GM12873 (cell line): Measurements from ENCODE around the gene TMEM151B.

Source experiments
- TF ChIP-seq, protein P1 (sequence below): IDR thresholded peaks from 2 replicates; pipeline ENCODE4 v1.5.1; 2012; ENCODE audit warnings: low read depth, mild to moderate bottlenecking, moderate library complexity, low read length, control low read depth; ENCODE audit not compliant: insufficient read depth; ENCODE audit errors: missing control alignments

The TMEM151B gene

DNA sequence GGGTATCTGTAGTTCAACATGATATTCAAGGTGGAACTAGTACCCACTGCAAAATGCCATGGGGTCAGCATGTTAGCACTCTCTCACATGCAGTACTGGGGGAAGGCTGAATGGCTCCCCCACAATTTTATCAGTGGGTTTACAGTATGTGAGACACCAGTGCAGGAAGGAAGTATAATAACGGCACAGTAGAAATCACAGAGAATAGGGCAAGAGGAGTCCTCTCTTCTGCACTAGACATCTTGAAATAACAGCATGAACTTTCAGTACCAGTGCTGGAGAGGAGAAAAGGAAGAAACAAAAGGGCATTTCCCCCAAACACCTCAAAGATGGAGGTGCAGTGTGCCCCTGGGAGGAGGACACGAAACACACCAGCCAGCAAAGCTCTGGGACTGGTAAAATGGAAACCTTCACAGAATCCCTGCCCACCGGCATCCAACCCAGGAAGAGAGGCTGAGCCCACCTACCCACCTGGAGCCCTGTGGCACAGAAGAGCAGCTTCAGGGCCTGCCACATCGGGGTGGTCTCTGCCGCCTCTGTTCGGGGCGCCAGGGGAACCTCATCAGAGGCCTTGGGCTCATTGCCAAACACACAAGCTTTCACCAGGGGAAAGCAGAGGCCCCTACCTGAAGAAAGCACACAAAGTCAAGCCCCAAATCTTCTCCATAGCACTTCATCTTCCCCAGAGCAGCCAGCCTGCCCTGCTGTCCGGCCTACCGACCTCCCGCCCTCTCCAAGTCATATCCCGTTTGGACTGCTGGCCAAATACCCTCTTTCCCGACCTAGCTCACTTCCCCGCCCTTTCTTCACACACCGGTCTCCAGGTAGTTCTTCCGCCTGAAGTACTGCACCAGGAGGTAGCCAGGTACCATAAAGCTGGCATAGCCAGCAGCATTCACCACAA is 14.1 kb upstream of the TMEM151B start:
- TF ChIP-seq, protein P1, sequence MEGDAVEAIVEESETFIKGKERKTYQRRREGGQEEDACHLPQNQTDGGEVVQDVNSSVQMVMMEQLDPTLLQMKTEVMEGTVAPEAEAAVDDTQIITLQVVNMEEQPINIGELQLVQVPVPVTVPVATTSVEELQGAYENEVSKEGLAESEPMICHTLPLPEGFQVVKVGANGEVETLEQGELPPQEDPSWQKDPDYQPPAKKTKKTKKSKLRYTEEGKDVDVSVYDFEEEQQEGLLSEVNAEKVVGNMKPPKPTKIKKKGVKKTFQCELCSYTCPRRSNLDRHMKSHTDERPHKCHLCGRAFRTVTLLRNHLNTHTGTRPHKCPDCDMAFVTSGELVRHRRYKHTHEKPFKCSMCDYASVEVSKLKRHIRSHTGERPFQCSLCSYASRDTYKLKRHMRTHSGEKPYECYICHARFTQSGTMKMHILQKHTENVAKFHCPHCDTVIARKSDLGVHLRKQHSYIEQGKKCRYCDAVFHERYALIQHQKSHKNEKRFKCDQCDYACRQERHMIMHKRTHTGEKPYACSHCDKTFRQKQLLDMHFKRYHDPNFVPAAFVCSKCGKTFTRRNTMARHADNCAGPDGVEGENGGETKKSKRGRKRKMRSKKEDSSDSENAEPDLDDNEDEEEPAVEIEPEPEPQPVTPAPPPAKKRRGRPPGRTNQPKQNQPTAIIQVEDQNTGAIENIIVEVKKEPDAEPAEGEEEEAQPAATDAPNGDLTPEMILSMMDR = no peak

DNA sequence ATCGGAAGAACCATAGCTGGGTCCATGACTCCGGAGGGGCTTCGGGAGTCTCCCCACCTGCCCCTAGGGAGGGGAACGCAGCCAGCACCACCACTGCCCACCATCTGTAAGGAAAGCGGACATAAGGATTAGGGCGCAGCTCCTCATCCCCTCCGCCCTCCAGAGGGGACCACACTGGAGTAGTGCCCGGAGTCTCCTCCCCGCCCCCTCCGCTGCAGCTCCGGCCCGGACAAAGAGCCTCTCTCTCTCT is 13.6 kb upstream of the TMEM151B start:
- TF ChIP-seq, protein P1 = no peak

DNA sequence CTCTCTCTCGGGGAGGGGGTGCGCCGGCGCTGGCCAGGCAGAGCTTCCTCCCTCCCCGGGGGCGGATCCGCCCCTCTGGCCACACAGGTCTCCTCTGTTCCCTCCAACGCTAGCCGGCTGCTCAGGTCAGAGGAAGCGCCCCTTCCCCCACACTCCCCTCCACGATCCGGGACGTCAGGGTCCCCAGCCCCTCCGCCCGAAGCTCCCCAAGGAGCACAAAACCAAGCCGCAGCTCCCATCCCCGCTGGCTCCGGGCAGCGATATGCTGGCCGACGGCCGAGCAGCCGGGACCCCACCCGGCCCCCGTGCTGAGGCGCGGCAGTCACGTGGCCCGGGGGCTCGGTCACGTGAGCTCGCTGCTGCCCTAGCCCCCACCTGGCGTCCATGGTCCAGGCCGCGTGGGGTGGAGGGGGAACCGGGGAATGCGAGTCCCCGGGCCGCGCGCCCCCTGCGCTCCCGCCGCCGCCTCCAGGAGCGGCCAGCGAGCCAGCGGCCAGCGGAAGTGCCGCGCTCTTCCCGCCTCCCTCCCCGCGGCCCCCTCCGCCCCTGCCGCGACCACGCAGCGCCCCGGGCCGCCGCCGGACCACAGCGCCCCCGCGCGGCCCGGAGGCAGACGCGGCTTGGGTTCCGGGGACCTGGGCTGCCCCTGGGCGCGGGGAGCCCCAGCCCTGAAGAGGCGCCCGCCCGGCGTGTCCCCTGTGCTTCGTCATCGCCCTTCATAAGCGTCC is 13.1 kb upstream of the TMEM151B start, which contains the start of gene SLC35B2:
SLC35B2 (minus strand) TSS at position 504 of the 728 bp plus-strand sequence; CDS start at position 386, 118 bp downstream.
- TF ChIP-seq, protein P1 = peak; percentile 66

DNA sequence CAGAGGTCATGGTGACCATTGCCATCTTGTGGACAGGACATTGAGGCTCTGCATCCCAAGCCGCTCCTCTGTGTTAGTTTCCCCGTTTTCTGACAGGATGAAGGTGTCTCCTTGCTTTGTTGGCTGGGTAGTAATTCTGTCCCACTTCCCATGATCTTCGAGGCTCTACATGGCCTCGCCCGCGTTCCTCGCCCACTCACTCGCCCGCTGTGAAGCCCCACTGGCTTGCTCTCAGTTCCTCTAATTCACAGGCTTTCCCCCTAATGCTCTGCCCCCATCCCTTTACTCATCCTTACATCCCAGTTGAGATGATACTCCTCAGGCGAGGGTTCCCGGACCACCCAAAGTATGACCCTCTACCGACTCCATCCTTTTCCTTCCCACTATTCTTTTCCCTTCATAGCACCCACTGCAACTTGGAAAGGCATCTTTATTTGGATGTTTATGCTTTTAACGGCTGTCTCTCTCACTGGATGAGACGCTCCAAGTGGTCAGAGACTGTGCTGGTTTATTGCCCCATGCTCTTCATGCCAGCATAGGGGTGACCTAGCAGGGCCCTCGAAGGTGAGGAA is 12.4 kb upstream of the TMEM151B start:
- TF ChIP-seq, protein P1 = no peak

DNA sequence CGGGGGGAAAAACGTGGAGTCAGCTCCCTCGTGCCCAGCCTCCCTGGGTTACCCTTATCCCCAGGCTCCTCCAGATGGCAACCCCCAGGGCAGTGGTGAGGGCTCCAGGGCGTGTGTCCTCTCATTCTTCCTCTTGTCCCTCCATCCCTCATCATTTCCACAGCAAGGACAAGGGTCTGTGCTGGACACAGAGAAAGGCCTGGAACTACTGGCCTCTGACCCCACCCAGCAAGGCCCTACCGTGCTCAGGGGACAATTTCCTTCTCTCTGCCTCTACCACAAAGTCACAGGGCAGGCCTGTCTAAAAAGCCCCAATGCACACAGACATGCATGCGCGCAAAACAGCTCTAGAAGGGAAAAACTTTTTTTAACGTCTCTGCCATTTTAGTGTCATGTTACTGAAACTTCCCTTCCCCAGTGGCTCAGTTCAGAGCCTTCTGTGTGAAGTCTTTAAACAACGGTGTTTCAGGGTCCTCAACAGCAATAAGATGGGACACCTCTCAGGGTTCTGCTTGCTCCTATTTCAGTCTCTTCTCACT is 11.9 kb upstream of the TMEM151B start:
- TF ChIP-seq, protein P1 = no peak

DNA sequence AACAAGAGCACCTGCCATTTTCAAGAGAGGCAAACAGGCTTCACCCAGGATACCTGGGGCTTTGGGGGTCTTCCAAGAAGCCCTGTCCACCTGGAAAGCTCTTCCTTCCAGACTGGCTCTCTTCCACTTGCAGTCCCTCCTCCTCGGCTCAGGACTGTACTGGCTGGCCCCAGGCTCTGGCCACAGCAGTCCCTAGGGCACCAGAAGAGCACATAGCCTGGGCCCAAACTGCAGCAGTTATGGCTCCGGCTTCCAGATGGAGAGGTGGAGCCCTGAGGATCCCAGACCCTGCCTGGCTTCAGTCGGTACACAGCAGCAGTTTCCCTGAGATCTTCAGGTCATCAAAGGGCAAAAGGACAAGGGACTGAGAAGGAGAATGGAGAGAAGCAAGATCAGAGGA is 11.3 kb upstream of the TMEM151B start:
- TF ChIP-seq, protein P1 = no peak

DNA sequence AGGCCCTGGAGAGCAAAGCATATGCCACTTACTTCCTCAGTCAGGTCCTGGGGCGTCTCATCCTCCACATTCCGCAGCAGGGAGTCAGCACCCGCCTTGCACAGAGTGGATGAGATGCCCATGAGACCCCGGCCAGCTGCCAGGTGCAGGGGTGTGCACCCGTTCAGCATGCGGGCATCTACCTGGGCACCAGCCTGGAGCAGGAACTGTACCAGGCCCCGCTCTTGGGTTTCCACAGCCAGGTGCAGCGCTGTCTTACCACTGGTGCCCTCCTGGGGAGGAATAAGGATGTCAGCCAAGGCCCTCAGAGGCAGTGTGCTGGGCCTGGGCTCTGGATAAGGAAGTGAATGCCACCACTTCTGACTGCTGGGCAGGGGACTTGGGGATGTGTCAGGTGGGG is 10.2 kb upstream of the TMEM151B start:
- TF ChIP-seq, protein P1 = no peak
